ENCODE results near the gene STX16. TPM values are rescaled to one million over a fixed set of nuclear protein-coding genes. Genes with fewer than 3 reads are reported as not detected.

STX16 gene
- total RNA-seq, 1 donor from 2014 or later = 87.5 TPM

GRCh38 chr20:58626051-58626450 lies 25.0 kb upstream of the STX16 start:
- Mint-ChIP-seq H3K9me3 (no peaks in the 10 kb centered on the region), H3K4me3 (no peak overlapping the region), H3K4me1 (peaks cover 3% of the 10 kb centered on the region), H3K27me3 (ENCODE audit: low read depth) (peaks cover 2% of the 10 kb centered on the region), H3K27ac (no peak overlapping the region), H3K36me3 (no peaks in the 10 kb centered on the region)
- no peak for DNase-seq (ENCODE audit: low spot score in 2 of 2, unreplicated experiment in 2 of 2)
- no peak for TF ChIP-seq CTCF (IDR thresholded peaks at IDR 0.05; ENCODE audit: unreplicated experiment)

- Mint-ChIP-seq H3K4me3 (no peak overlapping the region), H3K4me1 (peaks cover 3% of the 10 kb centered on the region), H3K27ac (no peak overlapping the region), H3K27me3 (ENCODE audit: low read depth) (peaks cover 2% of the 10 kb centered on the region), H3K9me3 (no peaks in the 10 kb centered on the region), H3K36me3 (no peaks in the 10 kb centered on the region)
- TF ChIP-seq CTCF (IDR thresholded peaks at IDR 0.05; ENCODE audit: unreplicated experiment) = no peak
- DNase-seq (ENCODE audit: low spot score in 2 of 2, unreplicated experiment in 2 of 2) = no peak
Observed at GRCh38 chr20:58627212-58628072, 23.6 kb upstream of the STX16 start.

GRCh38 chr20:58628491-58629214 lies 22.4 kb upstream of the STX16 start:
- no peak for DNase-seq (ENCODE audit: low spot score in 2 of 2, unreplicated experiment in 2 of 2)
- Mint-ChIP-seq H3K4me3 (no peak overlapping the region), H3K27me3 (ENCODE audit: low read depth) (peaks cover 2% of the 10 kb centered on the region), H3K36me3 (no peaks in the 10 kb centered on the region), H3K4me1 (peaks cover 3% of the 10 kb centered on the region), H3K9me3 (no peaks in the 10 kb centered on the region), H3K27ac (no peak overlapping the region)
- no peak for TF ChIP-seq CTCF (IDR thresholded peaks at IDR 0.05; ENCODE audit: unreplicated experiment)

- H3K4me3 Mint-ChIP-seq = no peak overlapping the region
- no peak overlapping the region for H3K27ac Mint-ChIP-seq
- peaks cover 7% of the 10 kb centered on the region for H3K4me1 Mint-ChIP-seq
- no peaks in the 10 kb centered on the region for H3K36me3 Mint-ChIP-seq
- TF ChIP-seq CTCF (IDR thresholded peaks at IDR 0.05; ENCODE audit: unreplicated experiment) = no peak
- no peaks in the 10 kb centered on the region for H3K9me3 Mint-ChIP-seq
- no peak for DNase-seq (ENCODE audit: low spot score in 2 of 2, unreplicated experiment in 2 of 2)
- peaks cover 2% of the 10 kb centered on the region for H3K27me3 Mint-ChIP-seq (ENCODE audit: low read depth)
Observed at GRCh38 chr20:58629215-58629580, 21.9 kb upstream of the STX16 start.

- Mint-ChIP-seq H3K27ac (no peak overlapping the region), H3K4me3 (no peak overlapping the region), H3K36me3 (no peaks in the 10 kb centered on the region), H3K4me1 (peaks cover 8% of the 10 kb centered on the region), H3K27me3 (ENCODE audit: low read depth) (peaks cover 2% of the 10 kb centered on the region), H3K9me3 (no peaks in the 10 kb centered on the region)
- TF ChIP-seq CTCF (IDR thresholded peaks at IDR 0.05; ENCODE audit: unreplicated experiment) = no peak
- no peak for DNase-seq (ENCODE audit: low spot score in 2 of 2, unreplicated experiment in 2 of 2)
Observed at GRCh38 chr20:58630063-58630462, 21.0 kb upstream of the STX16 start.
